OCI-LY1 (cell line): ENCODE data around the gene FOXE1.

Source experiments
- CTCF ChIP-seq: fragments of 200-600 bp; sonication (generic), shearing (Covaris generic); IDR thresholded peaks from 2 replicates; pipeline ENCODE4 v1.5.1; 2017; ENCODE audit warnings: mild to moderate bottlenecking, antibody characterized with exemption, low read length, moderate library complexity, mixed read lengths
- EZH2 ChIP-seq: fragments of 200-600 bp; sonication (generic), shearing (Covaris generic); IDR thresholded peaks from 2 replicates; pipeline ENCODE4 v1.8.0; 2017; ENCODE audit warnings: borderline replicate concordance, mixed run types, mild to moderate bottlenecking, antibody characterized with exemption, low read length, moderate library complexity, mixed read lengths

GRCh38 chr9:97806721-97807120, 46.3 kb upstream of the FOXE1 start:
- no peak for TF ChIP-seq EZH2
- TF ChIP-seq CTCF = no peak
